Measurements from ENCODE around the gene KIF2B. TPM values are rescaled to one million over a fixed set of nuclear protein-coding genes. Genes with fewer than 3 reads are reported as not detected.

KIF2B gene
- total RNA-seq, 1 experiment from 2014 or later, result not detected

GRCh38 chr17:53792997-53793396, 29.7 kb upstream of the KIF2B start:
- Mint-ChIP-seq H3K36me3 (ENCODE audit: insufficient read depth, unreplicated experiment) (no peaks in the 10 kb centered on the region), H3K4me1 (ENCODE audit: insufficient read depth, unreplicated experiment) (no peaks in the 10 kb centered on the region), H3K4me3 (ENCODE audit: unreplicated experiment) (no peak overlapping the region), H3K27ac (ENCODE audit: low read depth, unreplicated experiment) (no peak overlapping the region), H3K9me3 (ENCODE audit: unreplicated experiment) (no peaks in the 10 kb centered on the region), H3K27me3 (ENCODE audit: insufficient read depth, unreplicated experiment) (no peaks in the 10 kb centered on the region)
- POLR2A ChIA-PET, result interaction anchor here (0.5 kb wide), 1 partner anchor 545 kb away, joined by 3 read pairs; no protein-coding TSS in a partner anchor
- DNase-seq (ENCODE audit: unreplicated experiment), result no peak
- CTCF ChIA-PET, result no interaction called here
- intact Hi-C loops (cut with micrococcal nuclease), result no loop called here
- no TSS peak for BruUV-seq (replicated peaks)
- TF ChIP-seq CTCF (IDR thresholded peaks at IDR 0.05; ENCODE audit: unreplicated experiment), result no peak

GRCh38 chr17:53794875-53795274, 27.9 kb upstream of the KIF2B start:
- ChIA-PET POLR2A (no interaction called here), CTCF (interaction anchor here (0.7 kb wide), 1 partner anchor 86 kb away, joined by 3 read pairs; no protein-coding TSS in a partner anchor)
- intact Hi-C loops (cut with micrococcal nuclease), result no loop called here
- Mint-ChIP-seq H3K36me3 (ENCODE audit: insufficient read depth, unreplicated experiment) (no peaks in the 10 kb centered on the region), H3K27ac (ENCODE audit: low read depth, unreplicated experiment) (no peak overlapping the region), H3K27me3 (ENCODE audit: insufficient read depth, unreplicated experiment) (no peaks in the 10 kb centered on the region), H3K4me3 (ENCODE audit: unreplicated experiment) (no peak overlapping the region), H3K4me1 (ENCODE audit: insufficient read depth, unreplicated experiment) (no peaks in the 10 kb centered on the region), H3K9me3 (ENCODE audit: unreplicated experiment) (no peaks in the 10 kb centered on the region)
- BruUV-seq (replicated peaks), result no TSS peak
- no peak for DNase-seq (ENCODE audit: unreplicated experiment)
- no peak for TF ChIP-seq CTCF (IDR thresholded peaks at IDR 0.05; ENCODE audit: unreplicated experiment)

- H3K4me3 Mint-ChIP-seq (ENCODE audit: unreplicated experiment), result no peak overlapping the region
- no peak for TF ChIP-seq CTCF (IDR thresholded peaks at IDR 0.05; ENCODE audit: unreplicated experiment)
- POLR2A ChIA-PET, result no interaction called here
- H3K36me3 Mint-ChIP-seq (ENCODE audit: insufficient read depth, unreplicated experiment), result no peaks in the 10 kb centered on the region
- H3K9me3 Mint-ChIP-seq (ENCODE audit: unreplicated experiment), result no peaks in the 10 kb centered on the region
- no TSS peak for BruUV-seq (replicated peaks)
- CTCF ChIA-PET, result no interaction called here
- no peaks in the 10 kb centered on the region for H3K27me3 Mint-ChIP-seq (ENCODE audit: insufficient read depth, unreplicated experiment)
- intact Hi-C loops (cut with micrococcal nuclease), result no loop called here
- no peak overlapping the region for H3K27ac Mint-ChIP-seq (ENCODE audit: low read depth, unreplicated experiment)
- DNase-seq (ENCODE audit: unreplicated experiment), result no peak
- no peaks in the 10 kb centered on the region for H3K4me1 Mint-ChIP-seq (ENCODE audit: insufficient read depth, unreplicated experiment)
Observed at GRCh38 chr17:53796642-53797041, 26.1 kb upstream of the KIF2B start.

- no peaks in the 10 kb centered on the region for H3K9me3 Mint-ChIP-seq (ENCODE audit: unreplicated experiment)
- CTCF ChIA-PET, result interaction anchor here (0.6 kb wide), 1 partner anchor 193 kb away, joined by 4 read pairs; no protein-coding TSS in a partner anchor
Observed at GRCh38 chr17:53797501-53797900, 25.2 kb upstream of the KIF2B start.

More at GRCh38 chr17:53797501-53797900, 25.2 kb upstream of the KIF2B start:
- Mint-ChIP-seq H3K4me3 (ENCODE audit: unreplicated experiment) (no peak overlapping the region), H3K4me1 (ENCODE audit: insufficient read depth, unreplicated experiment) (no peaks in the 10 kb centered on the region), H3K27me3 (ENCODE audit: insufficient read depth, unreplicated experiment) (no peaks in the 10 kb centered on the region), H3K27ac (ENCODE audit: low read depth, unreplicated experiment) (no peak overlapping the region), H3K36me3 (ENCODE audit: insufficient read depth, unreplicated experiment) (no peaks in the 10 kb centered on the region)
- POLR2A ChIA-PET, result no interaction called here
- TF ChIP-seq CTCF (IDR thresholded peaks at IDR 0.05; ENCODE audit: unreplicated experiment), result no peak
- no peak for DNase-seq (ENCODE audit: unreplicated experiment)
- no TSS peak for BruUV-seq (replicated peaks)
- intact Hi-C loops (cut with micrococcal nuclease), result no loop called here
